ENCODE data around the gene PITPNC1. TPM values are rescaled to one million over a fixed set of nuclear protein-coding genes. Genes with fewer than 3 reads are reported as not detected.
"Not testable (repeated sequence)": the region's sequence is repeated elsewhere in the genome, so short reads cannot be mapped to it uniquely, and the experiment has no call there.

The PITPNC1 gene
- total and polyA plus RNA-seq, 2 donors (not counting 3 experiments of a cell fraction or from before 2014, with no cell fraction given) = 2.4 to 9.6 TPM

DNA sequence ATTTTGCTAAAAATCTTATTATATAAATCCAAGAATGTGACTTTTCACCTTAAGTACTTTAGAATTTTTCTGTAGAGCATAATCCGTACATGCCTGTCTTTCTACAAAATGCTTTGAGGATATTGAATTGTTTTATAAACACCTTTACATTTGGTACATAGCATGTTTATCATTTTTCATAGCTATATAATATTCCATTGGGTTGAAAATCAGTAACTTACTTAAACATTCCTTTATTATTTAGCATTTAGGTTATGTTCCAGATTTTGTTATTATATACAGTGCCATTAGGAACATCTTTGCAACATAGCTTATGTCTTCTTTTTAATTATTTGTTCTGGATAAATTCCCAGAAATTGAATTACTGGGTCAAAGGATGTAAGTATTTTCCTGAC is 323.6 kb downstream of the PITPNC1 start:
- Histone ChIP-seq H3K9me1 (replicated peaks; ENCODE audit: control insufficient read depth, extremely low read depth, insufficient read depth, low read length) (no peaks in the 10 kb centered on the region), H3K4me1 (ENCODE audit: control insufficient read depth, extremely low read depth, insufficient read depth, low read length) (no peaks in the 10 kb centered on the region), H4K20me1 (replicated peaks; ENCODE audit: control insufficient read depth, extremely low read depth, insufficient read depth, low read length) (no peaks in the 10 kb centered on the region), H3K9ac (replicated peaks; ENCODE audit: extremely low read depth, insufficient read depth, low read length) (no peak overlapping the region), H2AFZ (ENCODE audit: low read depth, low read length) (no peak overlapping the region), H3K36me3 (ENCODE audit: control insufficient read depth in 2 of 2, extremely low read depth in 1 of 2, insufficient read depth in 2 of 2, low read length in 2 of 2) (no peaks in the 10 kb centered on the region), H3K79me2 (ENCODE audit: control insufficient read depth, insufficient read depth, low read length) (no peaks in the 10 kb centered on the region), H3K9me3 (replicated peaks; ENCODE audit: control insufficient read depth, insufficient read depth, low read length) (no peaks in the 10 kb centered on the region), H3K4me3 (replicated peaks in 1 of 3; ENCODE audit: insufficient read depth in 1 of 3, low read depth in 1 of 3, low read length in 3 of 3) (no peak overlapping the region), H3K27me3 (ENCODE audit: control insufficient read depth in 2 of 2, insufficient read depth in 2 of 2, low read length in 2 of 2) (no peaks in the 10 kb centered on the region), H3K4me2 (ENCODE audit: insufficient read depth, low read length) (no peak overlapping the region), H3K27ac (ENCODE audit: insufficient read depth, low read depth, low read length) (no peak overlapping the region)
- dilution Hi-C loops (cut with MboI; ENCODE audit: extremely low pct_ligation_motif_present, low sequenced_read_pairs) = no loop called here
- TF ChIP-seq FOS (IDR thresholded peaks at IDR 0.05; ENCODE audit: borderline replicate concordance, insufficient read depth, low read length) (no peak), MYC (IDR thresholded peaks at IDR 0.05; ENCODE audit: low read depth, low read length) (no peak), POLR2A (IDR thresholded peaks at IDR 0.05; ENCODE audit: low read depth, low read length) (no peak), JUN (IDR thresholded peaks at IDR 0.05; ENCODE audit: borderline replicate concordance, insufficient read depth, insufficient read length, low read depth) (no peak), GATA2 (IDR thresholded peaks at IDR 0.05; ENCODE audit: insufficient read depth, insufficient read length, low read depth, low read length) (no peak), EZH2 (IDR thresholded peaks at IDR 0.05; ENCODE audit: borderline replicate concordance, low read depth, low read length, severe bottlenecking) (no peak), POLR2AphosphoS5 (IDR thresholded peaks at IDR 0.05; ENCODE audit: insufficient read depth, low read depth, low read length) (no peak)
- TF ChIP-seq, protein P1, sequence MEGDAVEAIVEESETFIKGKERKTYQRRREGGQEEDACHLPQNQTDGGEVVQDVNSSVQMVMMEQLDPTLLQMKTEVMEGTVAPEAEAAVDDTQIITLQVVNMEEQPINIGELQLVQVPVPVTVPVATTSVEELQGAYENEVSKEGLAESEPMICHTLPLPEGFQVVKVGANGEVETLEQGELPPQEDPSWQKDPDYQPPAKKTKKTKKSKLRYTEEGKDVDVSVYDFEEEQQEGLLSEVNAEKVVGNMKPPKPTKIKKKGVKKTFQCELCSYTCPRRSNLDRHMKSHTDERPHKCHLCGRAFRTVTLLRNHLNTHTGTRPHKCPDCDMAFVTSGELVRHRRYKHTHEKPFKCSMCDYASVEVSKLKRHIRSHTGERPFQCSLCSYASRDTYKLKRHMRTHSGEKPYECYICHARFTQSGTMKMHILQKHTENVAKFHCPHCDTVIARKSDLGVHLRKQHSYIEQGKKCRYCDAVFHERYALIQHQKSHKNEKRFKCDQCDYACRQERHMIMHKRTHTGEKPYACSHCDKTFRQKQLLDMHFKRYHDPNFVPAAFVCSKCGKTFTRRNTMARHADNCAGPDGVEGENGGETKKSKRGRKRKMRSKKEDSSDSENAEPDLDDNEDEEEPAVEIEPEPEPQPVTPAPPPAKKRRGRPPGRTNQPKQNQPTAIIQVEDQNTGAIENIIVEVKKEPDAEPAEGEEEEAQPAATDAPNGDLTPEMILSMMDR (IDR thresholded peaks at IDR 0.05; ENCODE audit: extremely low read depth in 1 of 2, insufficient read depth in 1 of 2, low read depth in 1 of 2, low read length in 2 of 2) = no peak
- TF ChIP-seq, protein P2, sequence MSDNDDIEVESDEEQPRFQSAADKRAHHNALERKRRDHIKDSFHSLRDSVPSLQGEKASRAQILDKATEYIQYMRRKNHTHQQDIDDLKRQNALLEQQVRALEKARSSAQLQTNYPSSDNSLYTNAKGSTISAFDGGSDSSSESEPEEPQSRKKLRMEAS (IDR thresholded peaks at IDR 0.05; ENCODE audit: insufficient read depth, insufficient read length) = no peak
- intact Hi-C loops (cut with micrococcal nuclease) = no loop called here
- POLR2A ChIA-PET = interaction anchor here (0.7 kb wide), 1 partner anchor 156 kb away, joined by 5 read pairs; no protein-coding TSS in a partner anchor
- DNase-seq (ENCODE audit: low read depth, low spot score) (no peak), FAIRE-seq (no peak)
- no TSS peak for BruUV-seq (replicated peaks)
- CTCF ChIA-PET = interaction anchor here (1.0 to 1.8 kb wide), 3 partner anchors 8 to 15 kb away, joined by 3 read pairs; no protein-coding TSS in a partner anchor

DNA sequence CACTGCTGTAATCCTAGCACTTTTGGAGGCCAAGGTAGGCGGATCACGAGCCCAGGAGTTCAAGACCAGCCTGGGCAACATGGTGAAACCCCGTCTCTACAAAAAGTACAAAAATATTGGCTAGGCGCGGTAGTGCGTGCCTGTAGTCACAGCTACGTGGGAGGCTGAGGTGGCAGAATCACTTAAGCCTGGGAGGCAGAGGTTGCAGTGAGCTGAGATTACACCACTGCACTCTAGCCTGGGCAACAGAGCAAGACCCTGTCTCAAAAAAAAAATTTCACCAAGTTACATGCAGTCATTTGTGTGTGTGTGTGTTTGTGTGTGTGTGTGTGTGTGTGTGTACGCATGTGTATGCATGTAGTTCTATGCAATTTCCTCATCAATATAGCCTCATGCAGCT is 325.8 kb downstream of the PITPNC1 start:
- H3K9me3 ChIP-seq (replicated peaks; ENCODE audit: control insufficient read depth, insufficient read depth, low read length); H3K4me3 ChIP-seq (replicated peaks in 1 of 3; ENCODE audit: insufficient read depth in 1 of 3, low read depth in 1 of 3, low read length in 3 of 3); H3K4me2 ChIP-seq (ENCODE audit: insufficient read depth, low read length); H3K79me2 ChIP-seq (ENCODE audit: control insufficient read depth, insufficient read depth, low read length); H3K36me3 ChIP-seq (ENCODE audit: control insufficient read depth in 2 of 2, extremely low read depth in 1 of 2, insufficient read depth in 2 of 2, low read length in 2 of 2); dilution Hi-C loops (cut with MboI; ENCODE audit: extremely low pct_ligation_motif_present, low sequenced_read_pairs); CTCF ChIA-PET; DNase-seq (ENCODE audit: low read depth, low spot score); H3K9ac ChIP-seq (replicated peaks; ENCODE audit: extremely low read depth, insufficient read depth, low read length); H2AFZ ChIP-seq (ENCODE audit: low read depth, low read length); intact Hi-C loops (cut with micrococcal nuclease); POLR2A ChIA-PET; H4K20me1 ChIP-seq (replicated peaks; ENCODE audit: control insufficient read depth, extremely low read depth, insufficient read depth, low read length); FAIRE-seq; H3K4me1 ChIP-seq (ENCODE audit: control insufficient read depth, extremely low read depth, insufficient read depth, low read length); H3K27ac ChIP-seq (ENCODE audit: insufficient read depth, low read depth, low read length); H3K27me3 ChIP-seq (ENCODE audit: control insufficient read depth in 2 of 2, insufficient read depth in 2 of 2, low read length in 2 of 2); H3K9me1 ChIP-seq (replicated peaks; ENCODE audit: control insufficient read depth, extremely low read depth, insufficient read depth, low read length); BruUV-seq (replicated peaks): not testable (repeated sequence)

Measured in endothelial cell of umbilical vein (primary cell).